Left renal cortex interstitium (tissue), 4 donors: ENCODE data around the gene SPAAR. TPM values are rescaled to one million over a fixed set of nuclear protein-coding genes. Genes with fewer than 3 reads are reported as not detected.
A peak's percentile ranks its signal among the peaks of the same experiment; 100 is the strongest.
"Not testable (repeated sequence)": the region's sequence is repeated elsewhere in the genome, so short reads cannot be mapped to it uniquely, and the experiment has no call there.

Experiments
- DNase-seq, 4 donors: peaks; one replicate each; pipeline ENCODE4 v3.0.0-alpha.2; 2013; ENCODE audit warnings: low read depth in 4 of 4, low spot score in 2 of 4, missing footprints in 1 of 4
- polyA plus RNA-seq, 4 donors: library from polyadenylated mRNA; unstranded; fragments of 120-200 nt; gene quantifications; one replicate each; pipeline ENCODE4 v1.2.1, GENCODE V29; 2013; ENCODE audit not compliant: insufficient read length in 4 of 4

SPAAR gene
- polyA plus RNA-seq, 4 donors = 1.3 to 2.2 (median 2.1) TPM

GRCh38 chr9:35899021-35899420 is 10.3 kb upstream of the SPAAR start:
- no peak for DNase-seq

DNA sequence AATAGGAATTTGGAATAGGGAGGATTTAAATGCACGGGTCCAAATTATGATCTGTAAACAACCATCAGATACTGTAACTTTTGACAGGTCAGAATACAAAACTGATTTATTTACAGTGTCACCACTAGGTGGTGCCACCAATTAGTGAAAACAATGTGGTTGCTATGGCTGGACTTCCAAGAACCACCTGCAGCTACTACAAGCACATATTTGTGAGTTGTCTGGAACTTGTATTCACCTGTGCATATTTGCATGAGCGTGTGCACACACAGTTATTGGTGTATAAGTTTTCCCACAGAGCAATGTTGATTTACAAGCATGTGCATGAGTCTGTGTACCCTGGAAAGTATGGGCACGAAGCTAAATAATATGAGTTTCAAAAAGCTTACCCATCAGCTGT is 6.2 kb upstream of the SPAAR start:
- DNase-seq = no peak

- no peak for DNase-seq
Observed at GRCh38 chr9:35904338-35904737, 5.0 kb upstream of the SPAAR start.

DNA sequence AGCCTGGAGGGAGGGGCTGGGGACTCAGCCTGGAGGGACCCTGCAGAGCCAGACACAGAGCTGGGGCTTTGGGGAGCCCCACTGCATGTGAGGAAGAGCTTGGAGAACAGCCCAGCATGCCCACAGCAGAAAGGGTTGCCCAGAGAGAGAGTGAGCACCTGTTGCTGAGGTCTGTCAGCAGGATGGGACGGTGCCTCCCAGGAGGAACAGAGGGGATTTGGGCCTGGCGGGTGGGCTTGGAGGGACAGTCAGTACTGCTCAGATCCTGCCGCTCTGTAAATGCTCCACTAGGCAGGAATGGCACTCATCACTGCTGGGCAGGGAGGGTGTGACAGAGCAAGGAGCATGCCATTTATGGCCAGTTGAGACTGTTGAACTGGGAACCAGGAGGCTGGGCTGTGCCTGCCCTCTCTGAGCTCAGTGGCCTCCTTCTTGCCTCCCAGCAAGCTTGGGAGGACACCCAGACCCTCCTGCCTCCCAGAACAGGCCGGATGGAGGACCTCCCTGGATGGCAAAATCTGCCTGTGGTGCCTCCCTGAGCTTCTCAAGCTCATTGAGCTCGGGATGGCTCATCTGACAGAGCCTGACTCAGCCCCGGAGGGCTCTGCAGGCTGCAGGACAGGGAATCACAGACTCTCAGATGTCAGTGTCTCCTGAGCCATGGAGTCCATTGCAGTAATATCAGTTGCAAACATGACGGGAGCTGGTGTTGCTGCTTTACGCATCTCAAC is 4.1 kb upstream of the SPAAR start:
- no peak for DNase-seq

- no peak for DNase-seq
Observed at GRCh38 chr9:35905912-35906679, 3.2 kb upstream of the SPAAR start, which contains the start of gene HRCT1. HRCT1 (plus strand) TSS chr9:35906202; CDS start chr9:35906288, 86 bp downstream.

GRCh38 chr9:35906923-35907699 is 2.2 kb upstream of the SPAAR start:
- no peak for DNase-seq

- peak in 1 of 4 donors; percentile 56 for DNase-seq
Observed at GRCh38 chr9:35907711-35908503, 1.4 kb upstream of the SPAAR start.

DNA sequence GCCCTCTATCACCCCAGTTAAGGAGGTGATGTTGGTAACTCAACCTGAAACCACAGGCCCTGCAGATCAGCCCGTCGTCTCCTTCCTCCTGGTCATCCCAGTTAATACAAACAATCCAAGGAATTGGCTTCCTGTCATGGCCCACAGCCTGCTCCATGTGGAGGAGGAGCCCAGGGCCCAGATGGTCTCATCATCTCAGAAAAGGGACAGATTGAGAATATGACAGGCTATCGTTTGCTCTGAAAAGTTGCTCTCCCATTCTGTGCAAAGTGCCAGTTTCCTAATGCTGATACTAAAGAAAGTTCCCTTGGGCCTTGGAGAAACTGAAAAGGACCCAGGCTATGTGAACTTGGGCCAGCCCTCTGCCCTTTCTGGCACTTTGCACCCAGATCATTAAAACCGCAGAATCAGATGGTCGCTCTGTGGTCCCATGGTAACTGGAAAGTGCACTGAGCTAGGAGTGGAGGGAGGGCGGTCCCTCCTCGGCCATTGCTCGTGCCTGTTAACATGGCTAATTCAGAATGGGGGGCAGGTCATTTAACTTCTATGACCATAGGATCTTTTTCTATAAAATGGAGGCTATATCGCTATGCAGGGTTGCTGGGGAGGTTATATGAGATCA is 675 bp upstream of the SPAAR start:
- DNase-seq = no peak

GRCh38 chr9:35909687-35910612 is 660 bp downstream of the SPAAR start:
- no peak for DNase-seq

GRCh38 chr9:35910613-35911359 is 1.5 kb downstream of the SPAAR start:
- no peak for DNase-seq

- DNase-seq = no peak
Observed at GRCh38 chr9:35911690-35912089, 2.4 kb downstream of the SPAAR start.

GRCh38 chr9:35912791-35913400 is 3.6 kb downstream of the SPAAR start:
- no peak for DNase-seq

- not testable (repeated sequence) for DNase-seq
Observed at GRCh38 chr9:35913429-35913828, 4.1 kb downstream of the SPAAR start.

DNA sequence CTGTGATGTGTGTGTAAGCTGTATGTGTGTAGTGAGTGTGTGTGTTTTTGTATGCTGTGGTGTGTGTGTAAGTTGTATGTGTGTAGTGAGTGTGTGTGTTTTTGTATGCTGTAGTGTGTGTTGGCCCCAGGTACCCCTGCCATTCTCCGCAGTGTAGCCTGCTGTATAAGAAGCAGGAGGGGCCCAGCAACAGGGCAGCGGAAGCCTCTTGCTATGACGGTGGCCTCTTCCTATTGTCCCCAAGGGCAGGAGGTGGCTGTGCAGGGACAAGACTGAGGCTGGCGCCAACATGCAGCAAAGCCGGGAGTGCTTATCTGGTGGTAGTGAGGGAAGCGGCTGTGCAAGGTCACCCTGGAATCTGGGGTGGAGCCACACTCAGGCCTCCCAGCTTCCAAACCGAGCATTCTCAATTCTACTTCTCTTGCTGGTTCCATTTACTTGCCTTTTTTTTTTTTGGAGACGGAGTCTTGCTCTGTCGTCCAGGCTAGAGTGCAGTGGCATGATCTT is 5.1 kb downstream of the SPAAR start:
- DNase-seq = no peak

- no peak for DNase-seq
Observed at GRCh38 chr9:35915681-35916294, 6.5 kb downstream of the SPAAR start.

GRCh38 chr9:35917261-35917660 is 8.0 kb downstream of the SPAAR start:
- no peak for DNase-seq

GRCh38 chr9:35918780-35919179 is 9.5 kb downstream of the SPAAR start:
- no peak for DNase-seq
